Measurements from ENCODE around the gene MDGA2.

The MDGA2 gene

DNA sequence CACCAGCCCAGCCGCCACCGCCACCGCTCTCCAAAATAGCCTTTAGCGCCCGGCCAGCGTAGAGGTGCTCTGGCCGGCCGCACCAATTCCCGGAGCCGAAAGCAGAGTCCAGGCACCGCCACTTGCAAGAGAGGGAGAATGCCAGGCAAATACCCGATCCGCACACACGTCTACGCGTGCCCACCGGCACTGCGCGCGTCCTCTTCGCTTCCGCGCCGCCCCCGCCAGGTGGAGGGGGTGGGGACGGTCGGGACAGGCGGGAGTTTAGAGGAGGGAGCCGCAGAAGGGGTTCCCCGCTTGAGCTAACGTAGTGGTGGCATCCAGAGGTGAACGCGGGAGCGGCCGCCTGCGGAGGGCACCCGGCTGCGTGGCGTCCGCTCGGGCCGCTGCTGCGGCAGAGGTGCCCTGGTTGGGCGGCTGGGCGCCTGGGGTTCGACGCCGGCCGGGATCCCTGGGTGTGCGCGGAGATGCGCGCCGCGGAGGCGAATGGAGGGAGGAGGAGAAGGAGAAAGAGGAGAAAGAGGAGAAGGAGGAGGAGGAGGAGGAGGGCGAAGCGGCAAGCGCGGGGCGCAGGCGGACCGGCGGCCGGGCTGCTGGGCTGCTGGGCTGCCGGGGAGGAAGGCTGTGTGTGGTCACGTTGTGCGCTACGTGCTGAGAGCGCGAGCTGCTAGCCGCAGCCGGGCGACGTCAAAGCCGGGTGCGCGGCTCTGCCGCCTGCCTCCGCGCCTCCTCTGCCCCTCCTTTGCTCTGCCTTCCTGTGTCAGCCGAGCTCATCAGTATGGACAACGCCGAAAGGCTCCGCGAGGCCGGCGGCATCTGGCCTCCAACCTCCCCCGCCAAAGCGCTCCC lies at the start of gene MDGA2:
Gene MDGA2 (minus strand): TSS at position 140 of the 849 bp plus-strand sequence.
- TF ChIP-seq ZFX (IDR thresholded peaks at IDR 0.05; ENCODE audit: borderline replicate concordance) = no peak
- no peak for TF ChIP-seq CTCF (IDR thresholded peaks at IDR 0.05)
- H3K27ac ChIP-seq = no peak within 1 kb of the TSS

- no peak overlapping the region for H3K27ac ChIP-seq
- TF ChIP-seq CTCF (IDR thresholded peaks at IDR 0.05) (no peak), ZFX (IDR thresholded peaks at IDR 0.05; ENCODE audit: borderline replicate concordance) (no peak)
Measured at GRCh38 chr14:47722929-47723693, 47.7 kb upstream of the MDGA2 start.

DNA sequence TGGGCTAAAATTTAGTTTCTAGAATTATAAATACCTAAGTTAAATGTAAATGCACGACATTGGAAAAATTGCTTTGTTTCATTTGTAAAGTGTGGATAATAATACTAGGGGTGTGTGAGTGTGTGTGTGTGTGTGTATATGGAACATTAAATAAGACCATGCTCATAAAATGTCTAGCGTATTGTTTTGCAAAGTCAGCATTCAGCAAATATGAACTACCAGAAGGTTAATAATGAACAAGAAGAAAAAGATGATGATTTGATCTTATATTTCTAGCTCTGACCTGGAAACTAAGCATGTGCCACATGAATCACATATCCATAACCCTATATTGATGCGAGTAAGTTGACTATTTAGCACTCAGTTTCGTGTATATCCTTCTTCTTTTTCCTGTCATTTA lies 44.9 kb upstream of the MDGA2 start:
- H3K27ac ChIP-seq = no peak overlapping the region
- no peak for TF ChIP-seq CTCF (IDR thresholded peaks at IDR 0.05)
- TF ChIP-seq ZFX (IDR thresholded peaks at IDR 0.05; ENCODE audit: borderline replicate concordance) = no peak

DNA sequence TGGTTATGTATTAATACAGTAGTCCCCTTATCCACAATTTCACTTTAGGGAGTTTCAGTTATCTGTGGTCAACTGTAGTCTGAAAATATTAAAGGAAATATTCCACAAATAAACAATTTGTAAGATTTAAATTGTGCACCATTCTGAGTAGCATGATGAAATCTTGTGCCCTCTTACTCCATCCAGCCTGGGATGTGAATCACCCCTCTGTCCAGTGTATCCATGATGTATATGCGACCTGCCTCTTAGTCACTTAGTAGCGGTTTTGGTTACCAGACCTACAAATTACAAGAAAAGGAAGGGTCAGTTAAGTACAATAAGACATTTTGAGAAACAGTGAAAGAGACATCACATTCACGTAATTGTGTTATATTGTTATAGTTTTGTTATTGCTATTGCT lies 39.9 kb upstream of the MDGA2 start:
- H3K27ac ChIP-seq = no peak overlapping the region
- TF ChIP-seq ZFX (IDR thresholded peaks at IDR 0.05; ENCODE audit: borderline replicate concordance) = no peak
- TF ChIP-seq CTCF (IDR thresholded peaks at IDR 0.05) = no peak

GRCh38 chr14:47710581-47710980 lies 35.2 kb upstream of the MDGA2 start:
- no peak overlapping the region for H3K27ac ChIP-seq
- no peak for TF ChIP-seq ZFX (IDR thresholded peaks at IDR 0.05; ENCODE audit: borderline replicate concordance)
- TF ChIP-seq CTCF (IDR thresholded peaks at IDR 0.05) = no peak

DNA sequence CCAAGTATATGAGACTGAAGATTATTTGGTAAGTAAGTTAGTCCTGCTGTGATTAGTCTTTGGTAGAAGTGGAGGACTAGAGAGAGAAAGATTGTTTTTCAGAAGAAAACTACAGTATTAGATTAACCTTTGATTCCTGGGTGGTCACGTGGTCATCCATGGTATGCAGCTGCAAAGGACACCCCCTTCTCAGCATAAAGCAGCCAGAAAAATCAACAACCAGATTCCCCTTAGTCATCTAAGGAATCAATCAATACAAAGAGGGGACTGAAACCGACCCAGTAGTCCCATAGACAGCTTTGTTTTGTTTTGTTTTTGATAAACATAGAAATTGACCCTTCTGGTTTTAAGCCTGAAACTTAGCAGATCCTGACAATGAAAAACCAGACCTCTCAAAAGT lies 30.3 kb upstream of the MDGA2 start:
- no peak for TF ChIP-seq ZFX (IDR thresholded peaks at IDR 0.05; ENCODE audit: borderline replicate concordance)
- TF ChIP-seq CTCF (IDR thresholded peaks at IDR 0.05) = no peak
- H3K27ac ChIP-seq = no peak overlapping the region

DNA sequence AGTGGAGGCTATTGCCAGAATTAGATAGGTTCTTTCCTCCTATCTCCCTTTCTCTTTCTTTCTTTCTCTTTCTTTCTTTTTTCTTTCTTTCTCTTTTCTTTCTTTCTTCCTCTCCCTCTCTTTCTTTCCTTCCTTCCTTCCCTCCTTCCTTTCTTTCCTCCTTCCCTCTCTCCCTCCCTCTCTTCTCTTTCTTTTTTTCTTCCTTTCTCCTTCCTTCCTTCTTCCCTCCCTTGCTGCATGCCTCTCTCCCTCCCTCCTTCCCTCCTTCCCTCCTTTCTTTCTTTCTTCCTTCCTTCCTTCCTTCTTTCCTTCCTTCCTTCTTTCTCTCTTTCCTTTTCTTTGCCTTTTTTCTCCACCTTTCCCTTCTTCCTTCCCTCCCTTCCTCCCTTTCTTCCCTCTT lies 16.4 kb upstream of the MDGA2 start:
- H3K27ac ChIP-seq = no peak overlapping the region
- TF ChIP-seq CTCF (IDR thresholded peaks at IDR 0.05) = no peak
- TF ChIP-seq ZFX (IDR thresholded peaks at IDR 0.05; ENCODE audit: borderline replicate concordance) = no peak
